ENCODE results near the gene SORBS2.

Gene SORBS2

GRCh38 chr4:185800266-185800945, 11.6 kb downstream of the SORBS2 start:
- DNase-seq, result no peak

- DNase-seq, result no peak
Observed at GRCh38 chr4:185799442-185799841, 12.6 kb downstream of the SORBS2 start.

GRCh38 chr4:185797596-185798338, 14.2 kb downstream of the SORBS2 start:
- DNase-seq, result no peak

- no peak for DNase-seq
Observed at GRCh38 chr4:185797018-185797417, 15.0 kb downstream of the SORBS2 start.

- no peak for DNase-seq
Observed at GRCh38 chr4:185796176-185796575, 15.8 kb downstream of the SORBS2 start.

GRCh38 chr4:185794637-185795036, 17.4 kb downstream of the SORBS2 start:
- no peak for DNase-seq

- no peak for DNase-seq
Observed at GRCh38 chr4:185793716-185794115, 18.3 kb downstream of the SORBS2 start.

GRCh38 chr4:185793116-185793485, 18.9 kb downstream of the SORBS2 start:
- no peak for DNase-seq

- DNase-seq, result no peak
Observed at GRCh38 chr4:185792384-185793115, 19.4 kb downstream of the SORBS2 start.

GRCh38 chr4:185787926-185788679, 23.9 kb downstream of the SORBS2 start:
- DNase-seq, result no peak

GRCh38 chr4:185786422-185786821, 25.6 kb downstream of the SORBS2 start:
- no peak for DNase-seq

- no peak for DNase-seq
Observed at GRCh38 chr4:185783574-185783973, 28.4 kb downstream of the SORBS2 start.

- no peak for DNase-seq
Observed at GRCh38 chr4:185782523-185782922, 29.5 kb downstream of the SORBS2 start.

GRCh38 chr4:185781555-185782215, 30.3 kb downstream of the SORBS2 start:
- DNase-seq, result no peak

- DNase-seq, result no peak
Observed at GRCh38 chr4:185780472-185780871, 31.5 kb downstream of the SORBS2 start.

GRCh38 chr4:185779517-185779916, 32.5 kb downstream of the SORBS2 start:
- DNase-seq, result no peak

- no peak for DNase-seq
Observed at GRCh38 chr4:185778307-185778706, 33.7 kb downstream of the SORBS2 start.

GRCh38 chr4:185775792-185776555, 36.0 kb downstream of the SORBS2 start:
- no peak for DNase-seq

- DNase-seq, result no peak
Observed at GRCh38 chr4:185774845-185775680, 36.9 kb downstream of the SORBS2 start.

GRCh38 chr4:185774131-185774653, 37.8 kb downstream of the SORBS2 start:
- DNase-seq, result no peak

GRCh38 chr4:185773419-185773818, 38.6 kb downstream of the SORBS2 start:
- DNase-seq, result no peak
